HL-60 (cell line): Measurements from ENCODE around the gene CHD5.

Experiments used
- DNase-seq, 2 experiments: peaks; one replicate each; pipeline ENCODE4 v3.0.0-alpha.2; 2010 to 2020; ENCODE audit warnings: low read depth in 1 of 2, low spot score in 1 of 2
- H3K27ac ChIP-seq: fragments of 250-450 bp; sonication (Bioruptor Pico); replicated peaks from 2 replicates; pipeline ENCODE4 v1.5.1; 2020; ENCODE audit warnings: mild to moderate bottlenecking, moderate library complexity
- H3K27me3 ChIP-seq: fragments of 250-450 bp; sonication (Bioruptor Pico); 2 replicates; pipeline ENCODE4 v1.5.1; 2021; ENCODE audit warnings: mild to moderate bottlenecking, moderate library complexity; ENCODE audit not compliant: insufficient read depth, poor library complexity, severe bottlenecking
- H3K4me3 ChIP-seq: replicated peaks from 2 replicates; pipeline ENCODE4 v1.5.1; 2011; ENCODE audit warnings: mild to moderate bottlenecking, control low read depth, low read length; ENCODE audit not compliant: insufficient read depth
- CTCF ChIP-seq: IDR thresholded peaks from one replicate; pipeline ENCODE4 v1.5.1; 2011; ENCODE audit warnings: low read length, control low read depth, inconsistent platforms; ENCODE audit not compliant: insufficient read depth
- GABPA ChIP-seq: IDR thresholded peaks from 2 replicates; pipeline ENCODE4 v1.6.1; 2012; ENCODE audit warnings: low read depth
- POLR2AphosphoS5 ChIP-seq: IDR thresholded peaks from 2 replicates; pipeline ENCODE4 v1.6.1; 2012; ENCODE audit warnings: low read depth
- REST ChIP-seq: IDR thresholded peaks from 2 replicates; pipeline ENCODE4 v1.6.1; 2012; ENCODE audit warnings: low read depth; ENCODE audit not compliant: insufficient replicate concordance
- SPI1 ChIP-seq: IDR thresholded peaks from 2 replicates; pipeline ENCODE4 v1.6.1; 2012; ENCODE audit warnings: low read depth, mild to moderate bottlenecking, borderline replicate concordance

CHD5 gene

GRCh38 chr1:6116137-6116536, 64.0 kb downstream of the CHD5 start:
- TF ChIP-seq GABPA (no peak), SPI1 (no peak), REST (no peak), POLR2AphosphoS5 (no peak), CTCF (no peak)
- H3K27me3 ChIP-seq: peaks cover 7% of the 10 kb centered on the region

GRCh38 chr1:6113745-6114144, 66.4 kb downstream of the CHD5 start:
- Histone ChIP-seq H3K27me3 (peaks cover 12% of the 10 kb centered on the region), H3K4me3 (no peak overlapping the region), H3K27ac (no peak overlapping the region)
- no peak for DNase-seq
- TF ChIP-seq GABPA (no peak), CTCF (no peak), POLR2AphosphoS5 (no peak), SPI1 (no peak)

More at GRCh38 chr1:6116137-6116536, 64.0 kb downstream of the CHD5 start:
- Histone ChIP-seq H3K4me3 (no peak overlapping the region), H3K27ac (no peak overlapping the region)
- no peak for DNase-seq

GRCh38 chr1:6113116-6113515, 67.0 kb downstream of the CHD5 start:
- H3K27me3 ChIP-seq: peaks cover 12% of the 10 kb centered on the region
- no peak for TF ChIP-seq GABPA
- TF ChIP-seq CTCF: no peak
- TF ChIP-seq REST: no peak
- no peak for TF ChIP-seq POLR2AphosphoS5
- TF ChIP-seq SPI1: no peak
- no peak overlapping the region for H3K27ac ChIP-seq
- H3K4me3 ChIP-seq: no peak overlapping the region
- no peak for DNase-seq

- H3K27me3 ChIP-seq: peaks cover 12% of the 10 kb centered on the region
- no peak for DNase-seq
- no peak overlapping the region for H3K4me3 ChIP-seq
- TF ChIP-seq POLR2AphosphoS5 (no peak), CTCF (no peak)
- no peak overlapping the region for H3K27ac ChIP-seq
These were observed 67.5 kb downstream of the CHD5 start for GRCh38 chr1:6112690-6113005.
